VCaP (cell line): ENCODE measurements around the gene RAPGEF5.

ENCODE experiments used
- H3K27ac ChIP-seq: fragments of 450-650 bp; 2 replicates; pipeline ENCODE4 v1.5.1; 2017
- TF ChIP-seq, protein P1 (sequence below): fragments of 450-650 bp; conservative IDR thresholded peaks from 2 replicates; pipeline ENCODE4 v1.5.1; 2017; ENCODE audit warnings: mild to moderate bottlenecking, moderate library complexity

RAPGEF5 gene

DNA sequence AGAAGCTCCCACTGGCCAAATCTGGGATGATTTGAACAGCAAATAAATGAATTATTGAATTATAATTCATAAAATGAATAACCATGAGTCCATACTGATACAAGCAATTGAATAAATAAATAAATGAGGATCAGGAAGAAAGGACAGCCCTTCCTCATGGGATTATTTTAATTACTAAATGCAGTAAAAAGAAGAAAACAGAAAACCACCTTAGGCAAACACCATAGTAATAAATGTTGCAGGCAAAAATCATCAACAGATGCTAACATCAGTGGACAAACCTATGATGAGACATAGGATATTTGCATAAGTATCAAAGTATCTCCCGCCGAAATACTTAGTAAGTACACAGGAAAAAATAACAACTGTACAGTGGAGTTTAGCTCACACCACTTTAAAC, 33.2 kb downstream of the RAPGEF5 start:
- H3K27ac ChIP-seq, result no peak overlapping the region
- TF ChIP-seq, protein P1, sequence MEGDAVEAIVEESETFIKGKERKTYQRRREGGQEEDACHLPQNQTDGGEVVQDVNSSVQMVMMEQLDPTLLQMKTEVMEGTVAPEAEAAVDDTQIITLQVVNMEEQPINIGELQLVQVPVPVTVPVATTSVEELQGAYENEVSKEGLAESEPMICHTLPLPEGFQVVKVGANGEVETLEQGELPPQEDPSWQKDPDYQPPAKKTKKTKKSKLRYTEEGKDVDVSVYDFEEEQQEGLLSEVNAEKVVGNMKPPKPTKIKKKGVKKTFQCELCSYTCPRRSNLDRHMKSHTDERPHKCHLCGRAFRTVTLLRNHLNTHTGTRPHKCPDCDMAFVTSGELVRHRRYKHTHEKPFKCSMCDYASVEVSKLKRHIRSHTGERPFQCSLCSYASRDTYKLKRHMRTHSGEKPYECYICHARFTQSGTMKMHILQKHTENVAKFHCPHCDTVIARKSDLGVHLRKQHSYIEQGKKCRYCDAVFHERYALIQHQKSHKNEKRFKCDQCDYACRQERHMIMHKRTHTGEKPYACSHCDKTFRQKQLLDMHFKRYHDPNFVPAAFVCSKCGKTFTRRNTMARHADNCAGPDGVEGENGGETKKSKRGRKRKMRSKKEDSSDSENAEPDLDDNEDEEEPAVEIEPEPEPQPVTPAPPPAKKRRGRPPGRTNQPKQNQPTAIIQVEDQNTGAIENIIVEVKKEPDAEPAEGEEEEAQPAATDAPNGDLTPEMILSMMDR, result no peak

DNA sequence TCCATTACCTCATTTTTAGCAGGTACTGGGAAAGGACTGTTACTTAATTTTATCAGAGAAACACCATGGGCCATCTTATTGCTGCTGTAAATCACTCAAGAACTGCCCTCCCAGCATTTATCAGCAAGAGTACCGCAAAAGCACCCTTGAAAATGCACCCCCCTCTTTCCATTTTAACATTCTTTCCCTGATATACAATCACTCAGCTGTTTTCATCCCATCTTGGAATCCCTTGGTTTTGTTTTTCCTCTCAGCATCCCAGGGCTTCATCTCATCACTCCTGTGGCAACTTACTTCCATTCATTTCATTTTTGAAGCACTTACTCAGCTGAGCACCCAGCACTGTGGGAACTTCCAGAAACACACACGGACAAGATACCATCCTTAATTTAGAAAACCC, 36.5 kb downstream of the RAPGEF5 start:
- TF ChIP-seq, protein P1, result no peak
- no peak overlapping the region for H3K27ac ChIP-seq

DNA sequence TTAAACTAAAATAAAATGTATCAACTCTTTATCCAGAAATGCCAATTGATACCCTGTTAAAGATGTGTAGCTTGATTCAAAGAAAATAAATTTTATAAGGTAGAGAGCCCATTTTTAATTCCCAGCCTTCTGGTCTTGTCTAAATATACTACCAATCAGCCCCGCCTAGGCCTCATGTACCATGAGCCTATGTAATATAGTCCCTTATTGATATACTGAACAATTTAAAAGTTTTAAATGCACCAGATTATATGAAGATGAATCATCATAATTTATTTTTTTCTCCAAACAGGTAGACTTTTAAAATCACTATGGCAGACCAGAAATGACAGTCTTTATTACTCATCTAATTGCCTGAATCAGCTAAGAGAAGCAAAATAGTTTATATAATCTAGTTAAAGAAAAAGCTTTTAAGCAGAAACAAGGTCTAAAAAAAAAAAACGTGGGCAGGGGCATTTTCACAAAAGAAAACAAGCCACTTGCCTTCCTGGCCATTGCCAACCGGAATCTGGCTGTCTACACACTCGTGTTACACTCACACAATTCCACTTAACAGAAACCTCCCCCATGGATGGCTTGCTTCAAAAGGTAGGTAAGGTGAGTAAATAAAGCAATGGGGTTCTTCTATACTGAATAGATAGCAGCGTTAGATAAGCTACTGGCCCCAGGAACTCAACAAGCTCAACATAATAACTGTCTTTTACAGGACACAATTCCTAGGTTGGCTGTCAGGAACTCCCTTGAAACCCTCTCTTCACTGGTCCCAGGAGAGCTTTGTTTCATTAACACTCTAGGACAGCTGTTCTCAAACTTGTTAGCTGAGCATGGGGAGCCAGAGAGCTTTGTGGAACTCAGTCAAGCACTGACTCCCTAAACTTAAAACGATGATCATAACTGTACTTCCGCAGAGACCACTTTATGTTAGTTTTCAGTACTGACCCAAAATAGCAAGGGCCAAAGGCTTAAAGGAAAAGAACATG, 37.2 kb downstream of the RAPGEF5 start:
- H3K27ac ChIP-seq, result no peak overlapping the region

DNA sequence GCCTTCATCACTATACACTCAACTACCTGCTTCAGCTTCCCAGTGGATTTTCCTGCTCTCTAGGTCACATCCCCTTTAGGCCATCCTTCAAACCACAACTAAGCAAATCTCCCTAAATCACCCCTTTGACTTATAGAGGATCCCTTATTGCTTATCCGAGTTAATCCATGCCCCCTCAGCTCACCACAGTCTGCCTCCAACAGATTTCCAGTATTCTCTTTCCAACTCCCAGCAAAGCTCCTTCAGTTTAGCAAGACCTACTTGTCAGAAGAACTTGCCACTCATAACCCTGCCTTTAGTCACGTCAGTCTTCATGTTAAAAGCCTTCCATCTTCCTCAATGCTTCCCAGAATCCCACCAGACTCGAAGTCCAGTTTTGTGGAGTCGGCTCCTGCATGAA, 38.6 kb downstream of the RAPGEF5 start:
- no peak overlapping the region for H3K27ac ChIP-seq
- TF ChIP-seq, protein P1, result no peak

More for the DNA sequence above, 37.2 kb downstream of the RAPGEF5 start:
- TF ChIP-seq, protein P1, result no peak

DNA sequence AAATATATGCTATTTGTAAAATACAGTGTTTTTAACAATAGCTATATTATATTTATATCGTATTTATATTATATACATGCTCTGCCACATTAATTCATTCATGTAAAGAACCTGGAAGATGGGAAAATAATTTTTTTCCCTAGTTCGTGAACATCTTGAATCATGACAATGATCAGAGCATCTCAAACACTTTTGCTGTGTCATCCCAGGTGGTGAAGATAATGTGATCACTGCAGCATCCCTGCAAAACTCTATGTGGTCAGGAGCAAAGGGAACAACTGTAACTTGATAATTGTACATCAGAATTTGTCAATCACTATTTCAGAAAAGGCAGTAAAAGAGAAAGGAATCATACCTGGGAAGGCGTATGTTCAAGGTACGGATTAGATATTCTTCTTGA, 39.3 kb downstream of the RAPGEF5 start:
- TF ChIP-seq, protein P1, result no peak
- no peak overlapping the region for H3K27ac ChIP-seq

DNA sequence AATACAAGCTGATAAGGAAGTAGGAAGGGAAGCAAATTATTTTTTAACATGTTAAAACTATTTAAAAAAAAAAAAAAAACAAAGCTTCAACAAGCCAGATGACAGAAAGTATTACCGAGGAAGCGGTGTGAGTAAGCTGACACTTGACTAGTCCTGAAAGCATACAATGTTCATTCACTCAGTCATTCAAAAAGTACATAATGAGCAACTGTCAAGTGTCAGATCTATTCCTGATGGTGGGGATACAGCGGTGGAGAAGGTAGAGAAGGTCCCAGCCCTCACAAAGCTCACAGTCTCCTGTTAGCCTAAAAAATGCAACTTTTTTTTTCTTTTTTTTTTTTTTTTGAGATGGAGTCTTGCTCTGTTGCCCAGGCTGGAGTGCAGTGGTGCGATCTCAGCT, 40.0 kb downstream of the RAPGEF5 start:
- TF ChIP-seq, protein P1, result no peak
- no peak overlapping the region for H3K27ac ChIP-seq

DNA sequence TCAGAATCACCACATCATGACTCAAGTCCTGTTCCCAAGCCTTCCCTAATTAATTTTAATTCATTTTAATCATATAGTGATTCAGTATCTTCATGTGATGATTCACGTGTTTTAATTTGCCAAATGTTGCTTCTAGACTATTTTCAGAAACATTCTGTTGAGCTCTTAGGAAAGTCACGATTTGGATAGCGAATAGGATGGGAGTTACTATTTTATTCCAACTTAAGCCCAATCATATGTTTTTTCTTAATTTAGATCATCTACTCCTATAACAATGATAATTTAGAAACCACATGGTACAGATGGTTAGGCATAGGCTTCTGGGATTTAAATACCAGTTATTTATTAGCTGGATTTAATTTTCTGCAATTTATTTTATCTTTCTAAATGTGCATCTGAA, 49.1 kb downstream of the RAPGEF5 start:
- TF ChIP-seq, protein P1, result no peak
- H3K27ac ChIP-seq, result no peak overlapping the region
